Heart right ventricle (tissue), 16 donors: ENCODE measurements around the gene SDCCAG8. TPM values are rescaled to one million over a fixed set of nuclear protein-coding genes. Genes with fewer than 3 reads are reported as not detected.

Source experiments
- ATAC-seq, 8 donors: fragments of 200-7000 bp; cut with Tn5 transposase; one replicate each; pipeline ENCODE4 v1.9.1; 2020; ENCODE audit warnings: mild to moderate bottlenecking in 8 of 8, moderate library complexity in 8 of 8, moderate number of reproducible peaks in 1 of 8
- DNase-seq, 2 donors: peaks; one replicate each; pipeline ENCODE4 v3.0.0-alpha.2; 2020
- H3K27ac ChIP-seq, 10 donors: fragments of 200-600 bp; sonication (generic) in 2 of 10; one replicate each; pipeline versions ENCODE4 v1.5.0 to v1.8.0; 2020 to 2022; ENCODE audit warnings: mild to moderate bottlenecking in 3 of 10
- H3K27me3 ChIP-seq, 7 donors: fragments of 200-600 bp; one replicate each; pipeline ENCODE4 v1.8.0; 2021 to 2022; ENCODE audit warnings: mild to moderate bottlenecking in 2 of 7
- H3K36me3 ChIP-seq, 9 donors: fragments of 200-600 bp; sonication (generic) in 1 of 9; one replicate each; pipeline versions ENCODE4 v1.5.0 to v1.8.0; 2020 to 2022; ENCODE audit warnings: mild to moderate bottlenecking in 2 of 9
- H3K4me1 ChIP-seq, 9 donors: fragments of 200-600 bp; sonication (generic) in 1 of 9; one replicate each; pipeline versions ENCODE4 v1.5.0 to v1.8.0; 2020 to 2022; ENCODE audit warnings: mild to moderate bottlenecking in 4 of 9
- H3K4me3 ChIP-seq, 10 donors: fragments of 200-600 bp; sonication (generic) in 2 of 10; one replicate each; pipeline versions ENCODE4 v1.5.0 to v1.8.0; 2020 to 2022; ENCODE audit warnings: mild to moderate bottlenecking in 7 of 10, moderate library complexity in 2 of 10
- H3K9me3 ChIP-seq, 11 donors: fragments of 200-600 bp in 10 of 11; sonication (generic) in 2 of 11; one replicate each; pipeline versions ENCODE4 v1.5.0 to v1.8.0; 2013 to 2022; ENCODE audit warnings: mild to moderate bottlenecking in 2 of 11, control low read depth in 1 of 11, moderate library complexity in 1 of 11
- WGBS, 2 donors: extraction: QIAGEN DNeasy Blood & Tissue Kit; methylation state at CpG; one replicate each; pipeline ENCODE4 v1.1.7; 2013; ENCODE audit warnings: inconsistent platforms in 1 of 2; 5-methylcytosine and 5-hydroxymethylcytosine counted together
- intact Hi-C, 10 donors: fragments of 100-400 bp; cut with DNase I; formaldehyde crosslinking; loops; one replicate each; pipeline versions ENCODE4 v1.11.1 to v1.14.2; 2022
- polyA plus RNA-seq, 2 donors: library from polyadenylated mRNA; stranded (reverse); fragments of 200-250 nt; gene quantifications; one replicate each; pipeline ENCODE4 v1.2.3, GENCODE V29; 2013
- total RNA-seq, 10 donors: library from RNA; stranded (reverse); fragmentation: NEBNext Ultra II Directional in 3 of 10; extraction: Animal tissue kit (Norgen Biotek cat#: 25700) in 3 of 10; gene quantifications; one replicate each; pipeline versions ENCODE4 v1.2.1 to v1.2.4, GENCODE V29; 2021 to 2023
- TF ChIP-seq, protein P1 (sequence below), 9 donors: fragments of 200-600 bp; sonication (generic) in 2 of 9; IDR thresholded peaks; one replicate each; pipeline versions ENCODE4 v1.5.0 to v1.8.0; 2021 to 2022; ENCODE audit warnings: antibody characterized with exemption in 9 of 9, mild to moderate bottlenecking in 5 of 9, moderate library complexity in 1 of 9
- donor health status: Arrhythmogenic right ventricular cardiomyopathy.
- donor health status: ischemic (EF 13 %, LVEDD 7.1; RV severe dilation, severe dysfunction).
- donor health status: healthy with polysubstance abuse.
- donor health status: DM: no; HTN: yes; CAD: no.
- donor health status: DM: no; HTN: no; CAD: no.
- donor health status: ischemic (EF 25% LVEDD 6.9; RV normal size, moderate dysfunction).
- donor health status: ischemic (EF 25% LVEDD 5.7; RV mildly dilated, moderate dysfunction).
- donor health status: healthy.
- donor health status: DM: yes; HTN: yes; CAD: no.
- donor health status: Ischemic cardiomyopathy.
- donor health status: ischemic (EF 35%, LVEDD 5.7; RV mildly dilated, moderate dysfunction).
- donor health status: nonischemic (EF 11% LVEDD 7.7; RV severe dilation, severe dysfunction).
- donor health status: DM: yes; HTN: yes; CAD: no.
- donor health status: PGD.
- donor health status: ischemic (EF 29% LVEDD 5.4; RV normal size, mild dysfunction).
- donor health status: nonischemic (EF 23%, LVEDD 6.1; RV moderate dilation, normal function).

SDCCAG8 gene
- total and polyA plus RNA-seq, 12 donors = 7.7 to 37.1 (median 26.3) TPM

DNA sequence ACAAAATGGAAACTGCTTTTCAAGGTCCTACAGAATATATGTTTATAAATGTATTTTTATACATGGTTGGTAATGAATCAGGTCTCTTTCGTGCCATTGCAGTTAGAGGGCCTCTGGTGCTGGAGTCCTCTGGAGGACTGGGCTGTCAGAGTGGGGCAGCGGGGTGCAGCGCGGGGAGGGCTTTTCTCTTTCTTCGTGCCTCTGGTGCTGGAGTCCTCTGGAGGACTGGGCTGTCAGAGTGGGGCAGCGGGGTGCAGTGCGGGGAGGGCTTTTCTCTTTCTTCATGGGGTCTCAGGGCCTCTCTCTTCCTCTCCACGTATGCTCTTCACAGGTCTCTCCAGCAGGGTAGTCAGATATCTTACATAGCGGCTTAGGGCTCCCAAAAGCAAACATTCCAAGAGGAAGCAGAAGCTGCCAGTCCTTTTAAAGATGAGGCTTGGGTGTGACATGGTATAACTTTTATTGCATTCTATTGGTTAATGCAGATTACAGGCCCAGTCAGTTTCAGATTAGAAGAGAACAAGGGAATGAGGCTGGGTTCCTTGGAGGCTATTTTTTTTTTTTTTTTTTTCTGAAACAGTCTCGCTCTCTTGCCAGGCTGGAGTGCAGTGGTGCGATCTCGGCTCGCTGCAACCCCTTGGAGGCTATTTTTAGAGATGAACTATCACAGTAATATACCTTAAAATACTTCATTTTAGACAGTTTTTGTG lies 13.1 kb downstream of the SDCCAG8 start:
- H3K4me1 ChIP-seq = peaks cover 0 to 71% (median 39%) of the 10 kb centered on the region in 9 donors
- TF ChIP-seq, protein P1, sequence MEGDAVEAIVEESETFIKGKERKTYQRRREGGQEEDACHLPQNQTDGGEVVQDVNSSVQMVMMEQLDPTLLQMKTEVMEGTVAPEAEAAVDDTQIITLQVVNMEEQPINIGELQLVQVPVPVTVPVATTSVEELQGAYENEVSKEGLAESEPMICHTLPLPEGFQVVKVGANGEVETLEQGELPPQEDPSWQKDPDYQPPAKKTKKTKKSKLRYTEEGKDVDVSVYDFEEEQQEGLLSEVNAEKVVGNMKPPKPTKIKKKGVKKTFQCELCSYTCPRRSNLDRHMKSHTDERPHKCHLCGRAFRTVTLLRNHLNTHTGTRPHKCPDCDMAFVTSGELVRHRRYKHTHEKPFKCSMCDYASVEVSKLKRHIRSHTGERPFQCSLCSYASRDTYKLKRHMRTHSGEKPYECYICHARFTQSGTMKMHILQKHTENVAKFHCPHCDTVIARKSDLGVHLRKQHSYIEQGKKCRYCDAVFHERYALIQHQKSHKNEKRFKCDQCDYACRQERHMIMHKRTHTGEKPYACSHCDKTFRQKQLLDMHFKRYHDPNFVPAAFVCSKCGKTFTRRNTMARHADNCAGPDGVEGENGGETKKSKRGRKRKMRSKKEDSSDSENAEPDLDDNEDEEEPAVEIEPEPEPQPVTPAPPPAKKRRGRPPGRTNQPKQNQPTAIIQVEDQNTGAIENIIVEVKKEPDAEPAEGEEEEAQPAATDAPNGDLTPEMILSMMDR (IDR thresholded peaks at IDR 0.05) = no peak
- ATAC-seq (peak in 7 of 8 donors; percentile 21 to 53 (median 46)), DNase-seq (no peak)
- peak overlapping the region in 3 of 10 donors; percentile 2 to 14 (median 11) for H3K4me3 ChIP-seq
- 49 to 52% methylated on average over 13 of the region's 13 CpGs for WGBS, 2 donors
- intact Hi-C loops = no loop called here
- no peaks in the 10 kb centered on the region for H3K27me3 ChIP-seq
- peak overlapping the region in 7 of 10 donors; percentile 1 to 84 (median 36) for H3K27ac ChIP-seq
- peaks cover 0 to 40% (median 0%) of the 10 kb centered on the region in 9 donors for H3K36me3 ChIP-seq
- H3K9me3 ChIP-seq = no peaks in the 10 kb centered on the region

DNA sequence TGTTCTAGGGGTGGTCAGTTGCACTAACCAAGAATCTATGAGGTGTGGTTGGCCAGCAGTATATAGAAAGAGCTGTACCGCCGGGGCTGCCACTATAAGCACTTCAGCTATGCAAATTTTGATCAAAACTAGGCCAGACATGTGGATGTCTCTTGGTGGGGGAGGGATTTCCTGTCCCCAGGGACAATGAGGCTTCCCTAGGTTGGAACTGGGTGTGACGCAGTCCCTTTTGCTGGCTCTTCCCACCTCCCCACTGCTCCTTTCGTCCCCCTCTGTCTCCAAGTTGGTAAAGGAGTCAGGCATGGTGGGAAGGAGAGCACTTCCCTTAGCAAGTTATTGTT lies 13.6 kb downstream of the SDCCAG8 start:
- no peaks in the 10 kb centered on the region for H3K27me3 ChIP-seq
- peak overlapping the region in 2 of 10 donors; percentile 11 to 14 for H3K4me3 ChIP-seq
- TF ChIP-seq, protein P1 (IDR thresholded peaks at IDR 0.05) = no peak
- WGBS, 2 donors = 70 to 75% methylated on average over 4 of the region's 4 CpGs
- H3K4me1 ChIP-seq = peaks cover 0 to 66% (median 37%) of the 10 kb centered on the region in 9 donors
- intact Hi-C loops = no loop called here
- peaks cover 0 to 46% (median 0%) of the 10 kb centered on the region in 9 donors for H3K36me3 ChIP-seq
- no peaks in the 10 kb centered on the region for H3K9me3 ChIP-seq
- peak overlapping the region in 6 of 10 donors; percentile 1 to 84 (median 32) for H3K27ac ChIP-seq
- DNase-seq (no peak), ATAC-seq (peak in 4 of 8 donors; percentile 8 to 42 (median 28))

DNA sequence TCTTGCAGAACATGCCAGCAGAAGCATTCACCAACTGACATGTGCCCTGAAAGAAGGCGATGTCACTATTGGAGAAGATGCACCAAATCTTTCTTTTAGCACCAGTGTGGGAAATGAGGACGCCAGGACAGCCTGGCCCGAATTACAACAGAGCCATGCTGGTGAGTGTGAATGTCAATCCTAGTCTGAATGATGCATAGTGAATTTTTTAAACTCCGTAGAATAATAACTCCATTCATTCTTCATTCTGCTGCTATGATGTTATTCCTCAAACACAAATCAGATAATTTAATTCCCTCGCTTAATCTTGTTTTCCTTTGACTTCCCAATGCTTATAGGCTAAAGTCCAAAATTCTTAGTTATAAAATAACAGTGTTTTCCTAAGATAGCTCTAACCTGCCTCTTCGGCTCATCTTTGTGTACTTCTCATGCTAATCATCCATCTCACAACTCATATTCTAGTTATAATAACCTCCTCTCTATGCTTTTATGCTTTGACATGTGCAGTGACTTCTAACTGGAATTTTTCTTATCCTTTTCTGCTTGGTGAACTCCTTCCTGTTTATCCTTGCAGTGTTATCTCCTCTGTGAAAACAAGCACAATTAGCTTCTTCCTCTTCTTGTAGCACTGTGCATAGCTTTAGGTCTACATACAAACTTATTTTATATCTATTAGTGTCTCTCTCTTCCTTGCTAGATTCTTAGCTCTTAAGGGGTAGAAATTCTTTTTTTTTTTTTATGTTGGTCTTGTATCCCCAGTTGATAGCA lies 14.4 kb downstream of the SDCCAG8 start:
- 77 to 82% methylated on average over 6 of the region's 6 CpGs for WGBS, 2 donors

DNA sequence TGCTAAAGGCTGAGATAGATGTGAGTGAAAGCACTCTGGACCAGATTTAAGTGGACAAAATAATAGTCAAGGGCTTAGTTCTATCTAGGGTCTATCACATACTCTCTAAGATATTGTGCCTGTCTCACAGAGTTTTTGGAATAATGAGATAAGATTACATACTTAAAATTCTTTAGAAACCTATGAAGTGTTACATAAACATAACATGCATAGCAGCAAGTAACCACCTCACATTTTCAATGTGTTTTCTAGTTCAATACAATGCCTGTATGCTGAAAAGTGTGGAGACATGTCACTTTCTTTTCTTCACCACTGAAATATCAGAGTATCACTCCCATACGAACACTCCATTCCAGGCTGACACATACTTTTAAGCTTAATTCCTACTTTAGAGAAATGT lies 16.2 kb downstream of the SDCCAG8 start:
- intact Hi-C loops = no loop called here
- H3K4me1 ChIP-seq = peaks cover 0 to 40% (median 28%) of the 10 kb centered on the region in 9 donors
- peaks cover 0 to 71% (median 18%) of the 10 kb centered on the region in 9 donors for H3K36me3 ChIP-seq
- no peaks in the 10 kb centered on the region for H3K27me3 ChIP-seq
- DNase-seq = no peak
- H3K4me3 ChIP-seq = no peak overlapping the region
- no peak overlapping the region for H3K27ac ChIP-seq
- no peak for ATAC-seq
- WGBS, 2 donors = 61 to 73% methylated on average over 1 of the region's 1 CpG
- H3K9me3 ChIP-seq = peaks cover 0 to 6% (median 0%) of the 10 kb centered on the region in 11 donors
- TF ChIP-seq, protein P1 (IDR thresholded peaks at IDR 0.05) = no peak

More for the DNA sequence above, 14.4 kb downstream of the SDCCAG8 start:
- TF ChIP-seq, protein P1 (IDR thresholded peaks at IDR 0.05) = no peak
- Histone ChIP-seq H3K27ac (peak overlapping the region in 4 of 10 donors; percentile 3 to 84 (median 39)), H3K27me3 (no peaks in the 10 kb centered on the region), H3K9me3 (no peaks in the 10 kb centered on the region), H3K36me3 (peaks cover 0 to 54% (median 4%) of the 10 kb centered on the region in 9 donors), H3K4me3 (no peak overlapping the region), H3K4me1 (peaks cover 0 to 57% (median 29%) of the 10 kb centered on the region in 9 donors)
- ATAC-seq (no peak), DNase-seq (no peak)
- intact Hi-C loops = no loop called here
